ENCODE data around the gene ABHD2. TPM values are rescaled to one million over a fixed set of nuclear protein-coding genes. Genes with fewer than 3 reads are reported as not detected.
A peak's percentile ranks its signal among the peaks of the same experiment; 100 is the strongest.

The ABHD2 gene, protein sequence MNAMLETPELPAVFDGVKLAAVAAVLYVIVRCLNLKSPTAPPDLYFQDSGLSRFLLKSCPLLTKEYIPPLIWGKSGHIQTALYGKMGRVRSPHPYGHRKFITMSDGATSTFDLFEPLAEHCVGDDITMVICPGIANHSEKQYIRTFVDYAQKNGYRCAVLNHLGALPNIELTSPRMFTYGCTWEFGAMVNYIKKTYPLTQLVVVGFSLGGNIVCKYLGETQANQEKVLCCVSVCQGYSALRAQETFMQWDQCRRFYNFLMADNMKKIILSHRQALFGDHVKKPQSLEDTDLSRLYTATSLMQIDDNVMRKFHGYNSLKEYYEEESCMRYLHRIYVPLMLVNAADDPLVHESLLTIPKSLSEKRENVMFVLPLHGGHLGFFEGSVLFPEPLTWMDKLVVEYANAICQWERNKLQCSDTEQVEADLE
- total RNA-seq (ENCODE audit: unreplicated experiment) = 32.3 TPM
- long read RNA-seq, full-length matches to known transcripts = 4 of 6 reads
- long read RNA-seq, partial matches to known transcripts = 0 of 6 reads
- long read RNA-seq, other reads (novel, unspliced or antisense) = 2 of 6 reads

DNA sequence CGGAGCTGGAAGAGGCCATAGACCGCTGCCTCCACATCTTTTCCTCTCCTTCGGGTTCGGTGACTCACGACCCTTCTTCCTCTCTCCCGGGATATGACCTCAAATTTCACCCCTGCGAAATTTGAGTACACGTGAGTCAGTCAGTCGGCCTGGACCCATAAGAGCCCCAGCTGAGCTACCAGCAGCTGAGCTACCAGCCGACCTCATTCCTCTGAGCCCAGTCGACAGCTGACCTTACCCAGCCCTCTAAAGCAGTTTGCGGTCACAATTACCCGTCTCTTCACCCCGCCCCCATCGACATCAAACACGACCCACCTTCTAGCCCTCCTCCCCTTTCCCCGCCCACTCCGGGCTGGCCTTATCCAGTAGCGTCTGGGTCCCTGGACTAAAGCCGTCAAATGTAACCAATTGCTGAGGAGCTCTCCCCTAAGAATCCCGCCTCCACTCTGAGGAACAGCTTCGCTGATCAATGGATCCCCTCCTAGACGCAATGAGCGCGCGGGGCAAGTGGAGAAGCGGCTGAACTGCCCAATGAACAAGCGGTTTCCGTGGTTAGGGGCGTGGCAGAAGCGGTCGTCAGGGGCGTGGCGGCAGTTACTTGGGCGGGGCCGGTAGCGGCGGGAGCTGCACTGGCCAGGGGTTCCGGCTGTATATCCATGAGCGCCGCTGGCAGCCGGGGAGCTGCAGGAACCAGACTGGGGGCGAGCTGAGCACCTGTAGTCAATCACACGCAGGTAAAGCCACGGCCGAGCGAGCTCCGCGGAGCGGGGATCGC is at the start of gene ABHD2:
Gene ABHD2, plus strand, starts transcription at position 627 of the 775 bp plus-strand sequence. CDS start 27,872 bp downstream, outside the sequence.
- H3K27me3 Mint-ChIP-seq (ENCODE audit: unreplicated experiment) = no peaks in the 10 kb centered on the region
- no peak within 1 kb of the TSS for H3K27ac Mint-ChIP-seq (ENCODE audit: unreplicated experiment)
- H3K36me3 Mint-ChIP-seq (ENCODE audit: low read depth, unreplicated experiment) = no peaks in the 10 kb centered on the region
- no peak within 1 kb of the TSS for H3K4me3 Mint-ChIP-seq (ENCODE audit: unreplicated experiment)
- H3K4me1 Mint-ChIP-seq (ENCODE audit: unreplicated experiment) = peaks cover 17% of the 10 kb centered on the region
- TF ChIP-seq, protein P1, sequence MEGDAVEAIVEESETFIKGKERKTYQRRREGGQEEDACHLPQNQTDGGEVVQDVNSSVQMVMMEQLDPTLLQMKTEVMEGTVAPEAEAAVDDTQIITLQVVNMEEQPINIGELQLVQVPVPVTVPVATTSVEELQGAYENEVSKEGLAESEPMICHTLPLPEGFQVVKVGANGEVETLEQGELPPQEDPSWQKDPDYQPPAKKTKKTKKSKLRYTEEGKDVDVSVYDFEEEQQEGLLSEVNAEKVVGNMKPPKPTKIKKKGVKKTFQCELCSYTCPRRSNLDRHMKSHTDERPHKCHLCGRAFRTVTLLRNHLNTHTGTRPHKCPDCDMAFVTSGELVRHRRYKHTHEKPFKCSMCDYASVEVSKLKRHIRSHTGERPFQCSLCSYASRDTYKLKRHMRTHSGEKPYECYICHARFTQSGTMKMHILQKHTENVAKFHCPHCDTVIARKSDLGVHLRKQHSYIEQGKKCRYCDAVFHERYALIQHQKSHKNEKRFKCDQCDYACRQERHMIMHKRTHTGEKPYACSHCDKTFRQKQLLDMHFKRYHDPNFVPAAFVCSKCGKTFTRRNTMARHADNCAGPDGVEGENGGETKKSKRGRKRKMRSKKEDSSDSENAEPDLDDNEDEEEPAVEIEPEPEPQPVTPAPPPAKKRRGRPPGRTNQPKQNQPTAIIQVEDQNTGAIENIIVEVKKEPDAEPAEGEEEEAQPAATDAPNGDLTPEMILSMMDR (IDR thresholded peaks at IDR 0.05; ENCODE audit: unreplicated experiment) = no peak
- DNase-seq (ENCODE audit: low spot score) = peak; percentile 97
- H3K9me3 Mint-ChIP-seq (ENCODE audit: unreplicated experiment) = no peaks in the 10 kb centered on the region

DNA sequence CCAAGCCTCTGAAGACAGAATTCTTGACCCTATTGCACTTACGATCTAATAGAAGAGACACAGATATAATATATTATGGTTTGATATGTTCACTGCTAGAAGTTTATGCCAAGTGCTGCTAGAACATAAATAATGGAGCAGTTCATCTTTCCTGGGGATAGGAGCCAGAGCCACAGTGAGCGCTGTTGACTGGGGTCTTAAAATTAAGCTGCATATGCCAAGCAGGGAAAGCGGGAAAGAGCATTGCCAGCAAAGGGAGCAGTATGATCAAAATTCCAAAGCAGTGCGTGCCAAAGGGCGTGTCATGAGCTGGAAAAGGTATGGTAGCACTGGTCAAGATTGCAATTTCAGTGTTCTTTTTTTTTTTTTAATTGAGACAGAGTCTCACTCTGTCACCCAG is 49.1 kb upstream of the ABHD2 start:
- Mint-ChIP-seq H3K4me1 (ENCODE audit: unreplicated experiment) (no peaks in the 10 kb centered on the region), H3K27me3 (ENCODE audit: unreplicated experiment) (peaks cover 6% of the 10 kb centered on the region), H3K9me3 (ENCODE audit: unreplicated experiment) (no peaks in the 10 kb centered on the region), H3K4me3 (ENCODE audit: unreplicated experiment) (no peak overlapping the region), H3K36me3 (ENCODE audit: low read depth, unreplicated experiment) (no peaks in the 10 kb centered on the region), H3K27ac (ENCODE audit: unreplicated experiment) (no peak overlapping the region)
- TF ChIP-seq, protein P1 (IDR thresholded peaks at IDR 0.05; ENCODE audit: unreplicated experiment) = no peak
- DNase-seq (ENCODE audit: low spot score) = no peak

DNA sequence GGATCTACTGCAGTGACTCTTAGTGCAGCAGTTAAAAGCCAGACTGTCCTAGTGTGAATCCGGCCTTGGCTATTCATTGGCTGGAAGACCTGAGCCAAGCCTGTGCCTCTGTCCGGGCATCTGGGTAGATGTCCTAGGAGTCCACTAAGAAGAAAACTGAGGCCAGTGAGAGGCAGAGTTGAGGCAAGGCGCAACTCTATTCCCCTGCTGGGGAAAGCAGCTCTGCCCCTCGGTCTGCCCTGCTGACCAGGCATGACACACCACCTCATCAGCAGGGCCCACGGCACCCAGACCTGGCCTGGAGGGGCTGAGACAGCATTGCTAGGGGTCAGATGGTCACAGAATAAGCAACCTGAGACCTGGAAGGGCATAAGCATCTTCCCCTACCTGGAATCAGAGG is 46.7 kb upstream of the ABHD2 start:
- TF ChIP-seq, protein P1 (IDR thresholded peaks at IDR 0.05; ENCODE audit: unreplicated experiment) = no peak
- Mint-ChIP-seq H3K4me1 (ENCODE audit: unreplicated experiment) (no peaks in the 10 kb centered on the region), H3K9me3 (ENCODE audit: unreplicated experiment) (no peaks in the 10 kb centered on the region), H3K4me3 (ENCODE audit: unreplicated experiment) (no peak overlapping the region), H3K27me3 (ENCODE audit: unreplicated experiment) (peaks cover 6% of the 10 kb centered on the region), H3K27ac (ENCODE audit: unreplicated experiment) (no peak overlapping the region), H3K36me3 (ENCODE audit: low read depth, unreplicated experiment) (no peaks in the 10 kb centered on the region)
- DNase-seq (ENCODE audit: low spot score) = no peak

DNA sequence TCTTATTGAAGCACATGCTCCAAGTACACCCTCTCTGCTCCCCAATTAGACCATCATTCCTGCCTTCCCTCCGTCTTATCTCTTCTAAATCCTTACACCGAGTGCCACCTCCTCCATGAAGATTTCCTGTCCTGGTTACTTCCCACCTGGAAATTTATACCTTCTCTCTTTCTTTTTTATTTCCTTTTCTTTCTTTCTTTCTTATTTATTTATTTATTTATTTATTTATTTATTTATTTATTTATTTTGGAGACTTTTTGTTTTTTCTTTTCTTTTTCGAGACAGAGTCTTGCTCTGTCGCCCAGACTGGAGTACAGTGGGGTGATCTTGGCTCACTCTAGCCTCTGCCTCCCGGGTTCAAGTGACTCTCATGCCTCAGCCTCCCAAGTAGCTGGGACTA is 45.9 kb upstream of the ABHD2 start:
- TF ChIP-seq, protein P1 (IDR thresholded peaks at IDR 0.05; ENCODE audit: unreplicated experiment) = no peak
- H3K4me3 Mint-ChIP-seq (ENCODE audit: unreplicated experiment) = no peak overlapping the region
- no peak for DNase-seq (ENCODE audit: low spot score)
- no peaks in the 10 kb centered on the region for H3K4me1 Mint-ChIP-seq (ENCODE audit: unreplicated experiment)
- no peaks in the 10 kb centered on the region for H3K9me3 Mint-ChIP-seq (ENCODE audit: unreplicated experiment)
- peaks cover 6% of the 10 kb centered on the region for H3K27me3 Mint-ChIP-seq (ENCODE audit: unreplicated experiment)
- H3K36me3 Mint-ChIP-seq (ENCODE audit: low read depth, unreplicated experiment) = no peaks in the 10 kb centered on the region
- H3K27ac Mint-ChIP-seq (ENCODE audit: unreplicated experiment) = no peak overlapping the region

All from endothelial cell (in vitro differentiated cells).